ENCODE data around the gene PAPPA. TPM values are rescaled to one million over a fixed set of nuclear protein-coding genes. Genes with fewer than 3 reads are reported as not detected.

PAPPA gene
- total RNA-seq, 1 experiment from 2014 or later, result 0.05 TPM

DNA sequence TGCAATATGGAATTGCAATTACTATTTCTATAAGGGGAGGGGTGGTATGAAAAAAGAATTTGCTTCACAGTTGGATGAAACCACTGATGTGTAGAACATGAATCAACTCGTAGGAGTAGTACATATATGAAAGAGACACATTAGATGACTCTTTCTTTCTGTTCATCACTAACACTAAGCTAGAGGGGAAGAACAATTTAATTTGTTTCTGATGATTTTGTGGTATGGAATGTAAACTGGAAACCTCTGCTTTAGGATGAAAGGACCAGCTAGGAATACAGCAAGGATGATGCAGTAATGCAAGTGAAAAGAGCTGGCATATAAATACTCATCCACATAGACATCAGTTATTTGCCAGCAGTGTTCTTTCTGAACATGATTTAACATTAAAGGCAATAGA is 113.4 kb downstream of the PAPPA start:
- H4K20me1 ChIP-seq (ENCODE audit: insufficient read depth), result no peaks in the 10 kb centered on the region
- POLR2A ChIA-PET, result no interaction called here
- H3K9me3 ChIP-seq (ENCODE audit: control insufficient read depth in 1 of 2, insufficient read depth in 1 of 2, low read depth in 1 of 2, low read length in 2 of 2), result no peaks in the 10 kb centered on the region
- H3K4me2 ChIP-seq (ENCODE audit: low read length), result no peak overlapping the region
- no peaks in the 10 kb centered on the region for H3K9me2 ChIP-seq (ENCODE audit: insufficient read depth)
- H2AFZ ChIP-seq (ENCODE audit: low read depth, low read length, poor library complexity, severe bottlenecking), result no peak overlapping the region
- peaks cover 28% of the 10 kb centered on the region for H3K27me3 ChIP-seq (ENCODE audit: insufficient read depth, low read length)
- no peaks in the 10 kb centered on the region for H3K4me1 ChIP-seq (ENCODE audit: control insufficient read depth in 1 of 2, insufficient read depth in 2 of 2, low read length in 2 of 2)
- no TSS peak for BruUV-seq (replicated peaks)
- no peak overlapping the region for H3K27ac ChIP-seq (ENCODE audit: low read depth, low read length)
- no peak for DNase-seq (ENCODE audit: low read depth, low spot score)
- ATAC-seq, result no peak
- RAD21 ChIA-PET (ENCODE audit: low non-redundant PET in 1 of 2, low total read pairs in 2 of 2, uncharacterized antibody in 2 of 2, unreplicated experiment in 2 of 2), result no interaction called here
- CTCF ChIA-PET, result no interaction called here
- no peaks in the 10 kb centered on the region for H3K79me2 ChIP-seq (ENCODE audit: insufficient read depth, low read length)
- TF ChIP-seq FOSL1 (IDR thresholded peaks at IDR 0.05; ENCODE audit: low read depth), result no peak
- TF ChIP-seq EZH2 (IDR thresholded peaks at IDR 0.05), result no peak
- no peak for TF ChIP-seq ZNF274 (IDR thresholded peaks at IDR 0.05; ENCODE audit: low read depth, low read length)
- no peak for TF ChIP-seq POLR2AphosphoS5 (IDR thresholded peaks at IDR 0.05; ENCODE audit: low read depth, low read length)
- TF ChIP-seq, protein P1, sequence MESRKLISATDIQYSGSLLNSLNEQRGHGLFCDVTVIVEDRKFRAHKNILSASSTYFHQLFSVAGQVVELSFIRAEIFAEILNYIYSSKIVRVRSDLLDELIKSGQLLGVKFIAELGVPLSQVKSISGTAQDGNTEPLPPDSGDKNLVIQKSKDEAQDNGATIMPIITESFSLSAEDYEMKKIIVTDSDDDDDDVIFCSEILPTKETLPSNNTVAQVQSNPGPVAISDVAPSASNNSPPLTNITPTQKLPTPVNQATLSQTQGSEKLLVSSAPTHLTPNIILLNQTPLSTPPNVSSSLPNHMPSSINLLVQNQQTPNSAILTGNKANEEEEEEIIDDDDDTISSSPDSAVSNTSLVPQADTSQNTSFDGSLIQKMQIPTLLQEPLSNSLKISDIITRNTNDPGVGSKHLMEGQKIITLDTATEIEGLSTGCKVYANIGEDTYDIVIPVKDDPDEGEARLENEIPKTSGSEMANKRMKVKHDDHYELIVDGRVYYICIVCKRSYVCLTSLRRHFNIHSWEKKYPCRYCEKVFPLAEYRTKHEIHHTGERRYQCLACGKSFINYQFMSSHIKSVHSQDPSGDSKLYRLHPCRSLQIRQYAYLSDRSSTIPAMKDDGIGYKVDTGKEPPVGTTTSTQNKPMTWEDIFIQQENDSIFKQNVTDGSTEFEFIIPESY (IDR thresholded peaks at IDR 0.05; ENCODE audit: extremely low read depth, insufficient replicate concordance, low read length), result no peak
- TF ChIP-seq, protein P2, sequence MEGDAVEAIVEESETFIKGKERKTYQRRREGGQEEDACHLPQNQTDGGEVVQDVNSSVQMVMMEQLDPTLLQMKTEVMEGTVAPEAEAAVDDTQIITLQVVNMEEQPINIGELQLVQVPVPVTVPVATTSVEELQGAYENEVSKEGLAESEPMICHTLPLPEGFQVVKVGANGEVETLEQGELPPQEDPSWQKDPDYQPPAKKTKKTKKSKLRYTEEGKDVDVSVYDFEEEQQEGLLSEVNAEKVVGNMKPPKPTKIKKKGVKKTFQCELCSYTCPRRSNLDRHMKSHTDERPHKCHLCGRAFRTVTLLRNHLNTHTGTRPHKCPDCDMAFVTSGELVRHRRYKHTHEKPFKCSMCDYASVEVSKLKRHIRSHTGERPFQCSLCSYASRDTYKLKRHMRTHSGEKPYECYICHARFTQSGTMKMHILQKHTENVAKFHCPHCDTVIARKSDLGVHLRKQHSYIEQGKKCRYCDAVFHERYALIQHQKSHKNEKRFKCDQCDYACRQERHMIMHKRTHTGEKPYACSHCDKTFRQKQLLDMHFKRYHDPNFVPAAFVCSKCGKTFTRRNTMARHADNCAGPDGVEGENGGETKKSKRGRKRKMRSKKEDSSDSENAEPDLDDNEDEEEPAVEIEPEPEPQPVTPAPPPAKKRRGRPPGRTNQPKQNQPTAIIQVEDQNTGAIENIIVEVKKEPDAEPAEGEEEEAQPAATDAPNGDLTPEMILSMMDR (IDR thresholded peaks at IDR 0.05 in 2 of 3, conservative IDR thresholded peaks at IDR 0.05 in 1 of 3; ENCODE audit: borderline replicate concordance in 1 of 3, insufficient read depth in 1 of 3, low read depth in 2 of 3, low read length in 2 of 3), result no peak
- TF ChIP-seq, protein P3, sequence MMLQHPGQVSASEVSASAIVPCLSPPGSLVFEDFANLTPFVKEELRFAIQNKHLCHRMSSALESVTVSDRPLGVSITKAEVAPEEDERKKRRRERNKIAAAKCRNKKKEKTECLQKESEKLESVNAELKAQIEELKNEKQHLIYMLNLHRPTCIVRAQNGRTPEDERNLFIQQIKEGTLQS (IDR thresholded peaks at IDR 0.05), result no peak
- no peak for TF ChIP-seq POLR2A (IDR thresholded peaks at IDR 0.05; ENCODE audit: borderline replicate concordance, extremely low read depth, insufficient read depth, insufficient read length)
- no peak for TF ChIP-seq ZFX (IDR thresholded peaks at IDR 0.05)
- no peak for TF ChIP-seq CEBPB (IDR thresholded peaks at IDR 0.05; ENCODE audit: low read depth)
- TF ChIP-seq SIN3A (IDR thresholded peaks at IDR 0.05; ENCODE audit: low read depth), result no peak
- no peak for TF ChIP-seq YY1 (IDR thresholded peaks at IDR 0.05; ENCODE audit: extremely low read depth, insufficient replicate concordance, low read depth, low read length)
- no peak for TF ChIP-seq SP1 (IDR thresholded peaks at IDR 0.05; ENCODE audit: low read depth)
- TF ChIP-seq CBX3 (IDR thresholded peaks at IDR 0.05; ENCODE audit: low read depth), result no peak
- TF ChIP-seq, protein P4, sequence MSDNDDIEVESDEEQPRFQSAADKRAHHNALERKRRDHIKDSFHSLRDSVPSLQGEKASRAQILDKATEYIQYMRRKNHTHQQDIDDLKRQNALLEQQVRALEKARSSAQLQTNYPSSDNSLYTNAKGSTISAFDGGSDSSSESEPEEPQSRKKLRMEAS (IDR thresholded peaks at IDR 0.05), result no peak
- no peak for TF ChIP-seq EZH2phosphoT487 (IDR thresholded peaks at IDR 0.05; ENCODE audit: borderline replicate concordance)
- TF ChIP-seq EGR1 (IDR thresholded peaks at IDR 0.05; ENCODE audit: low read depth), result no peak
- no peak for TF ChIP-seq ELF1 (IDR thresholded peaks at IDR 0.05; ENCODE audit: borderline replicate concordance, low read depth)
- no peak for TF ChIP-seq RAD21 (IDR thresholded peaks at IDR 0.05; ENCODE audit: low read depth)
- TF ChIP-seq, protein P5, sequence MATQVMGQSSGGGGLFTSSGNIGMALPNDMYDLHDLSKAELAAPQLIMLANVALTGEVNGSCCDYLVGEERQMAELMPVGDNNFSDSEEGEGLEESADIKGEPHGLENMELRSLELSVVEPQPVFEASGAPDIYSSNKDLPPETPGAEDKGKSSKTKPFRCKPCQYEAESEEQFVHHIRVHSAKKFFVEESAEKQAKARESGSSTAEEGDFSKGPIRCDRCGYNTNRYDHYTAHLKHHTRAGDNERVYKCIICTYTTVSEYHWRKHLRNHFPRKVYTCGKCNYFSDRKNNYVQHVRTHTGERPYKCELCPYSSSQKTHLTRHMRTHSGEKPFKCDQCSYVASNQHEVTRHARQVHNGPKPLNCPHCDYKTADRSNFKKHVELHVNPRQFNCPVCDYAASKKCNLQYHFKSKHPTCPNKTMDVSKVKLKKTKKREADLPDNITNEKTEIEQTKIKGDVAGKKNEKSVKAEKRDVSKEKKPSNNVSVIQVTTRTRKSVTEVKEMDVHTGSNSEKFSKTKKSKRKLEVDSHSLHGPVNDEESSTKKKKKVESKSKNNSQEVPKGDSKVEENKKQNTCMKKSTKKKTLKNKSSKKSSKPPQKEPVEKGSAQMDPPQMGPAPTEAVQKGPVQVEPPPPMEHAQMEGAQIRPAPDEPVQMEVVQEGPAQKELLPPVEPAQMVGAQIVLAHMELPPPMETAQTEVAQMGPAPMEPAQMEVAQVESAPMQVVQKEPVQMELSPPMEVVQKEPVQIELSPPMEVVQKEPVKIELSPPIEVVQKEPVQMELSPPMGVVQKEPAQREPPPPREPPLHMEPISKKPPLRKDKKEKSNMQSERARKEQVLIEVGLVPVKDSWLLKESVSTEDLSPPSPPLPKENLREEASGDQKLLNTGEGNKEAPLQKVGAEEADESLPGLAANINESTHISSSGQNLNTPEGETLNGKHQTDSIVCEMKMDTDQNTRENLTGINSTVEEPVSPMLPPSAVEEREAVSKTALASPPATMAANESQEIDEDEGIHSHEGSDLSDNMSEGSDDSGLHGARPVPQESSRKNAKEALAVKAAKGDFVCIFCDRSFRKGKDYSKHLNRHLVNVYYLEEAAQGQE (IDR thresholded peaks at IDR 0.05; ENCODE audit: low read depth), result no peak
- H3K9ac ChIP-seq (ENCODE audit: low read length), result no peak overlapping the region
- intact Hi-C loops (cut with micrococcal nuclease), result no loop called here
- no peak overlapping the region for H3K4me3 ChIP-seq (replicated peaks in 1 of 2; ENCODE audit: low read depth in 1 of 2, low read length in 2 of 2)
- H3K36me3 ChIP-seq (ENCODE audit: control insufficient read depth in 1 of 2, insufficient read depth in 2 of 2, low read length in 2 of 2), result no peaks in the 10 kb centered on the region
